ENCODE results near the gene MSL2.
"Not testable (repeated sequence)": the region's sequence is repeated elsewhere in the genome, so short reads cannot be mapped to it uniquely, and the experiment has no call there.

MSL2 gene

GRCh38 chr3:136142592-136142991, 53.5 kb downstream of the MSL2 start:
- DNase-seq (ENCODE audit: insufficient read length, low spot score) = peak; percentile 49
- FAIRE-seq = peak; percentile 91
- TF ChIP-seq POLR2A (IDR thresholded peaks at IDR 0.05; ENCODE audit: low read depth, low read length) = no peak

- DNase-seq (ENCODE audit: insufficient read length, low spot score) (no peak), FAIRE-seq (no peak)
- no peak for TF ChIP-seq POLR2A (IDR thresholded peaks at IDR 0.05; ENCODE audit: low read depth, low read length)
Observed at GRCh38 chr3:136141891-136142290, 54.2 kb downstream of the MSL2 start.

GRCh38 chr3:136141291-136141785, 54.8 kb downstream of the MSL2 start:
- FAIRE-seq (no peak), DNase-seq (ENCODE audit: insufficient read length, low spot score) (no peak)
- no peak for TF ChIP-seq POLR2A (IDR thresholded peaks at IDR 0.05; ENCODE audit: low read depth, low read length)

GRCh38 chr3:136136454-136136853, 59.7 kb downstream of the MSL2 start:
- no peak for TF ChIP-seq POLR2A (IDR thresholded peaks at IDR 0.05; ENCODE audit: low read depth, low read length)
- FAIRE-seq (peak; percentile 45), DNase-seq (ENCODE audit: insufficient read length, low spot score) (no peak)

- DNase-seq (ENCODE audit: insufficient read length, low spot score) (no peak), FAIRE-seq (no peak)
- no peak for TF ChIP-seq POLR2A (IDR thresholded peaks at IDR 0.05; ENCODE audit: low read depth, low read length)
Observed at GRCh38 chr3:136135039-136135802, 60.9 kb downstream of the MSL2 start.

- DNase-seq (ENCODE audit: insufficient read length, low spot score) (no peak), FAIRE-seq (no peak)
- no peak for TF ChIP-seq POLR2A (IDR thresholded peaks at IDR 0.05; ENCODE audit: low read depth, low read length)
Observed at GRCh38 chr3:136134091-136134490, 62.0 kb downstream of the MSL2 start.

- FAIRE-seq; DNase-seq (ENCODE audit: insufficient read length, low spot score): not testable (repeated sequence)
Observed at GRCh38 chr3:136131647-136132046, 64.5 kb downstream of the MSL2 start.

- DNase-seq (ENCODE audit: insufficient read length, low spot score) (no peak), FAIRE-seq (peak; percentile 52)
- TF ChIP-seq POLR2A (IDR thresholded peaks at IDR 0.05; ENCODE audit: low read depth, low read length) = no peak
Observed at GRCh38 chr3:136122006-136122405, 74.1 kb downstream of the MSL2 start.

GRCh38 chr3:136120373-136121348, 75.5 kb downstream of the MSL2 start:
- DNase-seq (ENCODE audit: insufficient read length, low spot score) (no peak), FAIRE-seq (no peak)
- no peak for TF ChIP-seq POLR2A (IDR thresholded peaks at IDR 0.05; ENCODE audit: low read depth, low read length)

GRCh38 chr3:136119783-136120182, 76.4 kb downstream of the MSL2 start:
- not testable (repeated sequence) for FAIRE-seq; DNase-seq (ENCODE audit: insufficient read length, low spot score)

- DNase-seq (ENCODE audit: insufficient read length, low spot score); FAIRE-seq: not testable (repeated sequence)
Observed at GRCh38 chr3:136119332-136119731, 76.8 kb downstream of the MSL2 start.

- no peak for DNase-seq (ENCODE audit: insufficient read length, low spot score)
- no peak for TF ChIP-seq POLR2A (IDR thresholded peaks at IDR 0.05; ENCODE audit: low read depth, low read length)
- FAIRE-seq = no peak
Observed at GRCh38 chr3:136114421-136114820, 81.7 kb downstream of the MSL2 start.

- DNase-seq (ENCODE audit: insufficient read length, low spot score) (no peak), FAIRE-seq (no peak)
- no peak for TF ChIP-seq POLR2A (IDR thresholded peaks at IDR 0.05; ENCODE audit: low read depth, low read length)
Observed at GRCh38 chr3:136110481-136110880, 85.7 kb downstream of the MSL2 start.

GRCh38 chr3:136109499-136109898, 86.6 kb downstream of the MSL2 start:
- no peak for TF ChIP-seq POLR2A (IDR thresholded peaks at IDR 0.05; ENCODE audit: low read depth, low read length)
- FAIRE-seq = no peak
- no peak for DNase-seq (ENCODE audit: insufficient read length, low spot score)

All from H54 (cell line).